ENCODE measurements around the gene ODF2L.

Gene ODF2L

GRCh38 chr1:86435327-86435726 is 39.2 kb upstream of the ODF2L start:
- ATAC-seq, result no peak
- no peak for TF ChIP-seq SNAI2 (CRISPR knock-in tag; IDR thresholded peaks at IDR 0.05)

DNA sequence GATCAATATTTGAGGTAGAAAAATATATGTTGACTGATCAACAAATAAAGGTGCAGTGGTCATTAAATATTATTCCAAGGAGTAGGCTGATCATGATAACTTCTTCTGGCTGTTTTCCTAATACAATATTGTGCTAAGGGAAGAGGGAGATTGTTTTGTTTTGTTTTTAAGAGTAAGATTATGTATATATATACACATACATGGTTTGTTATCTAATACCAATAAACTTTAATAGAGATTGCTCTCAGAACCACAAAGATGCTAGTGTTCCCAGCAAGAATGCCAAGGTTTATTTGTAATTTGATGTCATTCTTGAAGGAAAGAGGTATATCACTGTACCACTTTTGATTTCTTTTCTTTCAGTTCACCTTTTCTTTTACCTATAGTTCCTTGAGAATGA is 37.9 kb upstream of the ODF2L start:
- no peak for ATAC-seq
- TF ChIP-seq ISL1 (CRISPR knock-in tag; IDR thresholded peaks at IDR 0.05), result no peak
- no peak for TF ChIP-seq CSDC2 (CRISPR knock-in tag; IDR thresholded peaks at IDR 0.05)
- no peak for TF ChIP-seq SNAI2 (CRISPR knock-in tag; IDR thresholded peaks at IDR 0.05)
- TF ChIP-seq ZNF565 (CRISPR knock-in tag; conservative IDR thresholded peaks at IDR 0.05; ENCODE audit: low read depth), result no peak
- TF ChIP-seq ESRRG (CRISPR knock-in tag; IDR thresholded peaks at IDR 0.05), result no peak
- no peak for TF ChIP-seq ZNF70 (CRISPR knock-in tag; IDR thresholded peaks at IDR 0.05)
- no peak for TF ChIP-seq BACH2 (CRISPR knock-in tag; IDR thresholded peaks at IDR 0.05; ENCODE audit: borderline replicate concordance)
- TF ChIP-seq, protein P1, sequence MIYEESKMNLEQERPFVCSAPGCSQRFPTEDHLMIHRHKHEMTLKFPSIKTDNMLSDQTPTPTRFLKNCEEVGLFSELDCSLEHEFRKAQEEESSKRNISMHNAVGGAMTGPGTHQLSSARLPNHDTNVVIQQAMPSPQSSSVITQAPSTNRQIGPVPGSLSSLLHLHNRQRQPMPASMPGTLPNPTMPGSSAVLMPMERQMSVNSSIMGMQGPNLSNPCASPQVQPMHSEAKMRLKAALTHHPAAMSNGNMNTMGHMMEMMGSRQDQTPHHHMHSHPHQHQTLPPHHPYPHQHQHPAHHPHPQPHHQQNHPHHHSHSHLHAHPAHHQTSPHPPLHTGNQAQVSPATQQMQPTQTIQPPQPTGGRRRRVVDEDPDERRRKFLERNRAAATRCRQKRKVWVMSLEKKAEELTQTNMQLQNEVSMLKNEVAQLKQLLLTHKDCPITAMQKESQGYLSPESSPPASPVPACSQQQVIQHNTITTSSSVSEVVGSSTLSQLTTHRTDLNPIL (CRISPR knock-in tag; IDR thresholded peaks at IDR 0.05; ENCODE audit: low read depth), result no peak
- TF ChIP-seq, protein P2, sequence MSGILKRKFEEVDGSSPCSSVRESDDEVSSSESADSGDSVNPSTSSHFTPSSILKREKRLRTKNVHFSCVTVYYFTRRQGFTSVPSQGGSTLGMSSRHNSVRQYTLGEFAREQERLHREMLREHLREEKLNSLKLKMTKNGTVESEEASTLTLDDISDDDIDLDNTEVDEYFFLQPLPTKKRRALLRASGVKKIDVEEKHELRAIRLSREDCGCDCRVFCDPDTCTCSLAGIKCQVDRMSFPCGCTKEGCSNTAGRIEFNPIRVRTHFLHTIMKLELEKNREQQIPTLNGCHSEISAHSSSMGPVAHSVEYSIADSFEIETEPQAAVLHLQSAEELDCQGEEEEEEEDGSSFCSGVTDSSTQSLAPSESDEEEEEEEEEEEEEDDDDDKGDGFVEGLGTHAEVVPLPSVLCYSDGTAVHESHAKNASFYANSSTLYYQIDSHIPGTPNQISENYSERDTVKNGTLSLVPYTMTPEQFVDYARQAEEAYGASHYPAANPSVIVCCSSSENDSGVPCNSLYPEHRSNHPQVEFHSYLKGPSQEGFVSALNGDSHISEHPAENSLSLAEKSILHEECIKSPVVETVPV (CRISPR knock-in tag; IDR thresholded peaks at IDR 0.05), result no peak

- TF ChIP-seq OSR1 (CRISPR knock-in tag; IDR thresholded peaks at IDR 0.05) (no peak), CSDC2 (CRISPR knock-in tag; IDR thresholded peaks at IDR 0.05) (no peak), SNAI2 (CRISPR knock-in tag; IDR thresholded peaks at IDR 0.05) (no peak), ZNF8 (CRISPR knock-in tag; IDR thresholded peaks at IDR 0.05) (no peak), GLIS3 (CRISPR knock-in tag; IDR thresholded peaks at IDR 0.05) (no peak), BACH2 (CRISPR knock-in tag; IDR thresholded peaks at IDR 0.05; ENCODE audit: borderline replicate concordance) (no peak), ZNF70 (CRISPR knock-in tag; IDR thresholded peaks at IDR 0.05) (no peak), PPARA (CRISPR knock-in tag; IDR thresholded peaks at IDR 0.05; ENCODE audit: borderline replicate concordance) (no peak), ZFP3 (CRISPR knock-in tag; IDR thresholded peaks at IDR 0.05) (no peak), ZNF565 (CRISPR knock-in tag; conservative IDR thresholded peaks at IDR 0.05; ENCODE audit: low read depth) (no peak), ISL1 (CRISPR knock-in tag; IDR thresholded peaks at IDR 0.05) (no peak), ZFP30 (CRISPR knock-in tag; IDR thresholded peaks at IDR 0.05) (no peak), ZC3H10 (CRISPR knock-in tag; IDR thresholded peaks at IDR 0.05) (no peak), POU6F1 (CRISPR knock-in tag; IDR thresholded peaks at IDR 0.05; ENCODE audit: borderline replicate concordance, low read depth) (no peak)
- TF ChIP-seq, protein P3, sequence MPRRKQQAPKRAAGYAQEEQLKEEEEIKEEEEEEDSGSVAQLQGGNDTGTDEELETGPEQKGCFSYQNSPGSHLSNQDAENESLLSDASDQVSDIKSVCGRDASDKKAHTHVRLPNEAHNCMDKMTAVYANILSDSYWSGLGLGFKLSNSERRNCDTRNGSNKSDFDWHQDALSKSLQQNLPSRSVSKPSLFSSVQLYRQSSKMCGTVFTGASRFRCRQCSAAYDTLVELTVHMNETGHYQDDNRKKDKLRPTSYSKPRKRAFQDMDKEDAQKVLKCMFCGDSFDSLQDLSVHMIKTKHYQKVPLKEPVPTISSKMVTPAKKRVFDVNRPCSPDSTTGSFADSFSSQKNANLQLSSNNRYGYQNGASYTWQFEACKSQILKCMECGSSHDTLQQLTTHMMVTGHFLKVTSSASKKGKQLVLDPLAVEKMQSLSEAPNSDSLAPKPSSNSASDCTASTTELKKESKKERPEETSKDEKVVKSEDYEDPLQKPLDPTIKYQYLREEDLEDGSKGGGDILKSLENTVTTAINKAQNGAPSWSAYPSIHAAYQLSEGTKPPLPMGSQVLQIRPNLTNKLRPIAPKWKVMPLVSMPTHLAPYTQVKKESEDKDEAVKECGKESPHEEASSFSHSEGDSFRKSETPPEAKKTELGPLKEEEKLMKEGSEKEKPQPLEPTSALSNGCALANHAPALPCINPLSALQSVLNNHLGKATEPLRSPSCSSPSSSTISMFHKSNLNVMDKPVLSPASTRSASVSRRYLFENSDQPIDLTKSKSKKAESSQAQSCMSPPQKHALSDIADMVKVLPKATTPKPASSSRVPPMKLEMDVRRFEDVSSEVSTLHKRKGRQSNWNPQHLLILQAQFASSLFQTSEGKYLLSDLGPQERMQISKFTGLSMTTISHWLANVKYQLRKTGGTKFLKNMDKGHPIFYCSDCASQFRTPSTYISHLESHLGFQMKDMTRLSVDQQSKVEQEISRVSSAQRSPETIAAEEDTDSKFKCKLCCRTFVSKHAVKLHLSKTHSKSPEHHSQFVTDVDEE (CRISPR knock-in tag; IDR thresholded peaks at IDR 0.05), result no peak
- TF ChIP-seq, protein P2 (CRISPR knock-in tag; IDR thresholded peaks at IDR 0.05), result no peak
- TF ChIP-seq, protein P1 (CRISPR knock-in tag; IDR thresholded peaks at IDR 0.05; ENCODE audit: low read depth), result no peak
- ATAC-seq, result no peak
Observed at GRCh38 chr1:86430376-86430775, 34.3 kb upstream of the ODF2L start.

All from SK-N-SH treated with all-trans-retinoic acid at 6 μM for 48 hours (cell line).